ENCODE results near the gene MPDU1.

MPDU1 gene

GRCh38 chr17:7583253-7584109, at the start of gene MPDU1:
Gene MPDU1, plus strand, starts transcription at chr17:7583852. Its CDS starts 11 bp downstream, at chr17:7583863.
- FAIRE-seq: peak; percentile 94

DNA sequence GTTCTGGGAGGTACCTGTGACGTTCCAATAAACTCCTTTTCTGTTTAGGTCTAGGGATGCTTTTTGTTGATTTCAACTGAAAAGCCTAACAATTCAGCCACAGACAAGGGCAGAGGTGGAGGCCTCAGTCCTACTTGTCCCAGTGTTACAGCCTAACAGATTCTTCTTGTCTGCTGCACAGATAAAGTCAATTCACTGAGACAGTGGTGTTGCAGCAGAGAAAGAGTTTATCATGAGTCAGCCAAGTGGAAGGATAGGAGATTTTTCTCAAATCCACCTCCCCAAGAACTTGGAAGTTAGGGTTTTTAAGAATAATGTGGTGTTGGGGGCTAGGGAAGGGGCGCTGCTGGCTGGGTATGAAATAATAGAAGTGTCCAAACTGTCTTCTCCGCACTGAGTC, 45.6 kb upstream of the MPDU1 start:
- FAIRE-seq: no peak

GRCh38 chr17:7538891-7539545, 44.6 kb upstream of the MPDU1 start:
- no peak for FAIRE-seq

GRCh38 chr17:7541074-7541621, 42.5 kb upstream of the MPDU1 start:
- FAIRE-seq: no peak

DNA sequence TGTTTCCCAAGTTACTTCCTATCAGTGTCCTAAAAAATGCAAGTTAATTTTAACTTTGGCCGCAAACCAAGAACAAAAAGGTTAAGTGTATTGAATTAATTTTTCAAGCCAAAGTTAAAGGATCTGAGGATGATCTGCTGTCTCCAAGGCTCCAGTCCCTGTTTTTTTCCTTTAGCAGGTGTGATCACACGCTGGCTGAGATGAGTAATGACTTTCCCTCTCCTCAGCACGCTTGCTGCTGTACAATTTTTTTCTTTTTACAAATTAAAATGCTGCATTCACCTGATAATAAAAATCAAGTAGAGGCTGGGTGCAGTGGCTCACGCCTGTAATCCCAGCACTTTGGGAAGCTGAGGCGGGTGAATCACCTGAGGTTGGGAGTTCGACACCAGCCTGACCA, 38.7 kb upstream of the MPDU1 start:
- no peak for FAIRE-seq

GRCh38 chr17:7548585-7549400, 34.9 kb upstream of the MPDU1 start, which contains the start of gene TNFSF12:
Gene TNFSF12, plus strand, starts transcription at chr17:7549058. Its CDS starts 96 bp downstream, at chr17:7549154.
- FAIRE-seq: no peak

- no peak for FAIRE-seq
Observed at GRCh38 chr17:7549401-7550055, 34.1 kb upstream of the MPDU1 start.

GRCh38 chr17:7550344-7550743, 33.3 kb upstream of the MPDU1 start:
- no peak for FAIRE-seq

GRCh38 chr17:7551396-7551795, 32.3 kb upstream of the MPDU1 start:
- FAIRE-seq: no peak

- FAIRE-seq: no peak
Observed at GRCh38 chr17:7552621-7553051, 31.0 kb upstream of the MPDU1 start.

- no peak for FAIRE-seq
Observed at GRCh38 chr17:7553356-7553755, 30.3 kb upstream of the MPDU1 start.

- FAIRE-seq: no peak
Observed at GRCh38 chr17:7555320-7555948, 28.2 kb upstream of the MPDU1 start.

- FAIRE-seq: no peak
Observed at GRCh38 chr17:7556627-7557026, 27.0 kb upstream of the MPDU1 start.

DNA sequence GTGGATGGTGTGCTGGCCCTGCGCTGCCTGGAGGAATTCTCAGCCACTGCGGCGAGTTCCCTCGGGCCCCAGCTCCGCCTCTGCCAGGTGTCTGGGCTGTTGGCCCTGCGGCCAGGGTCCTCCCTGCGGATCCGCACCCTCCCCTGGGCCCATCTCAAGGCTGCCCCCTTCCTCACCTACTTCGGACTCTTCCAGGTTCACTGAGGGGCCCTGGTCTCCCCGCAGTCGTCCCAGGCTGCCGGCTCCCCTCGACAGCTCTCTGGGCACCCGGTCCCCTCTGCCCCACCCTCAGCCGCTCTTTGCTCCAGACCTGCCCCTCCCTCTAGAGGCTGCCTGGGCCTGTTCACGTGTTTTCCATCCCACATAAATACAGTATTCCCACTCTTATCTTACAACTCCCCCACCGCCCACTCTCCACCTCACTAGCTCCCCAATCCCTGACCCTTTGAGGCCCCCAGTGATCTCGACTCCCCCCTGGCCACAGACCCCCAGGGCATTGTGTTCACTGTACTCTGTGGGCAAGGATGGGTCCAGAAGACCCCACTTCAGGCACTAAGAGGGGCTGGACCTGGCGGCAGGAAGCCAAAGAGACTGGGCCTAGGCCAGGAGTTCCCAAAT, 26.4 kb upstream of the MPDU1 start:
- FAIRE-seq: no peak

- no peak for FAIRE-seq
Observed at GRCh38 chr17:7557775-7558543, 25.7 kb upstream of the MPDU1 start.

GRCh38 chr17:7558544-7559319, 24.9 kb upstream of the MPDU1 start, which contains the start of gene TNFSF13:
Gene TNFSF13, plus strand, starts transcription at chr17:7558750. Its CDS starts 290 bp downstream, at chr17:7559040.
- no peak for FAIRE-seq

DNA sequence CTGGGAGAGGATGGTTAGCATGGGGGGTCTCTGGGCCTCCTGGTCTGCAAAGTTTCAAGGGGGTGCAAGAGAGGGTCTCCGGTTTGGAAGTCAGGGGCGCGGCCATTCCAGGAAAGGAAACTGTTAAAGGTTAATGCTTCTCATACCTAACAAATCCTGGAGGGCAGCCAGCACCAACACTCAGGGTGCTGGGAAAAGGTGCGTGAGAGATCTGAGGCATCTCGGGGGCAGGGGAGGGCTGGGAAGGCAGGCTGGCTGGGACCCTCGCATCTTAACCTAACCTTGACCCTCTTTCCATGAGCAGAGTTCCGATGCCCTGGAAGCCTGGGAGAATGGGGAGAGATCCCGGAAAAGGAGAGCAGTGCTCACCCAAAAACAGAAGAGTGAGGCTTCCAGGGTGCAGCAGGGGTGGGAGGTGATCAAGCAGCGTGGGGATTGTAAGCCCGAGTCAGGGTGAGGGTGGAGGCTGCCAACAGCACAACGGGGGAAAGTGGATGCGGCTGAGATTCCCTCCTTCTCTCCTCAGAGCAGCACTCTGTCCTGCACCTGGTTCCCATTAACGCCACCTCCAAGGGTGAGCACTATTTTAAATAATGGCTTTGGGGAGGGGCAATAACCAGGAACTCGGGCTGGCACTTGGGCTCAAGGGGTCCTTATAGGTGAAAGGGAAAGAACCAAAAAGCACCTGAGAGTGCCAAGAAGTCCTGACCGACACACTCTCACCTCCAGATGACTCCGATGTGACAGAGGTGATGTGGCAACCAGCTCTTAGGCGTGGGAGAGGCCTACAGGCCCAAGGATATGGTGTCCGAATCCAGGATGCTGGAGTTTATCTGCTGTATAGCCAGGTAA, 24.1 kb upstream of the MPDU1 start:
- no peak for FAIRE-seq

GRCh38 chr17:7560172-7561027, 23.3 kb upstream of the MPDU1 start:
- FAIRE-seq: no peak

Measured in A204.1 (cell line).